A549 (cell line): Measurements from ENCODE around the gene NEDD4L. TPM values are rescaled to one million over a fixed set of nuclear protein-coding genes. Genes with fewer than 3 reads are reported as not detected.

Experiments used
- ATAC-seq, 2 experiments: fragments of 200-7000 bp in 1 of 2; fragments of >200 bp in 1 of 2; cut with Nextera tagmentation in 1 of 2; cut with Tn5 transposase in 1 of 2; 3 replicates each; pipeline versions ENCODE4 v1.8.0 to v1.9.1; 2018 to 2020; ENCODE audit warnings: mild to moderate bottlenecking in 1 of 2, moderate library complexity in 1 of 2
- CTCF ChIA-PET: fragments of 300-600 bp; sonication (Branson Sonifier 250); formaldehyde crosslinking; extraction: SDS; loops from one replicate; lab custom pipeline; 2021; ENCODE audit warnings: antibody characterized with exemption, inconsistent platforms; lab: Yijun Ruan, JAX
- POLR2A ChIA-PET: fragments of 350-600 bp; formaldehyde crosslinking; extraction: SDS; loops from one replicate; lab custom pipeline; 2021; ENCODE audit warnings: antibody characterized with exemption, inconsistent platforms; lab: Yijun Ruan, JAX
- DNase-seq, 2 experiments: peaks; one replicate each; pipeline versions ENCODE4 v3.0.0 to v3.0.0-alpha.2; 2011 to 2016; ENCODE audit warnings: low read depth in 1 of 2, low spot score in 1 of 2
- FAIRE-seq: peaks from 2 replicates; lab custom pipeline; 2011; peaks lifted over from hg19 to GRCh38; lab: Jason Lieb, UNC
- H3K27ac ChIP-seq, 2 experiments: fragments of >200 bp; sonication (Bioruptor Twin); formaldehyde crosslinking; 3 replicates each; pipeline ENCODE4 v1.5.1; 2016 to 2017
- H3K4me1 ChIP-seq: fragments of >200 bp; sonication (Bioruptor Twin); formaldehyde crosslinking; 3 replicates; pipeline ENCODE4 v1.6.1; 2016
- H3K4me2 ChIP-seq: fragments of >200 bp; sonication (Bioruptor Twin); formaldehyde crosslinking; 3 replicates; pipeline ENCODE4 v1.6.1; 2016
- H3K4me3 ChIP-seq: fragments of >200 bp; sonication (Bioruptor Twin); formaldehyde crosslinking; 3 replicates; pipeline ENCODE4 v1.5.1; 2016
- H3K9me3 ChIP-seq: fragments of >200 bp; sonication (Bioruptor Twin); formaldehyde crosslinking; 3 replicates; pipeline ENCODE4 v1.6.1; 2016
- CBX2 ChIP-seq: fragments of 200-600 bp; sonication (generic); IDR thresholded peaks from 2 replicates; pipeline ENCODE4 v1.6.1; 2016; ENCODE audit warnings: low read depth, mild to moderate bottlenecking, borderline replicate concordance
- CBX8 ChIP-seq: fragments of 200-600 bp; sonication (generic); IDR thresholded peaks from 2 replicates; pipeline ENCODE4 v1.6.1; 2016
- CHD2 ChIP-seq: fragments of 150-350 bp; IDR thresholded peaks from 2 replicates; pipeline ENCODE4 v1.6.1; 2014; ENCODE audit warnings: low read length; ENCODE audit not compliant: partially characterized antibody
- E2F6 ChIP-seq: IDR thresholded peaks from 2 replicates; pipeline ENCODE4 v1.6.1; 2012; ENCODE audit warnings: low read depth, borderline replicate concordance
- EHMT2 ChIP-seq: fragments of 200-600 bp; sonication (generic); IDR thresholded peaks from 2 replicates; pipeline ENCODE4 v1.6.1; 2016; ENCODE audit warnings: antibody characterized with exemption, low read depth, mild to moderate bottlenecking, moderate library complexity
- EP300 ChIP-seq, 2 experiments: fragments of >200 bp; sonication (Bioruptor Twin); formaldehyde crosslinking; IDR thresholded peaks; 2 replicates in 1 of 2; 3 replicates in 1 of 2; pipeline ENCODE4 v1.6.1; 2016 to 2017
- ESRRA ChIP-seq: fragments of 150-350 bp; IDR thresholded peaks from 2 replicates; pipeline ENCODE4 v1.6.1; 2014; ENCODE audit warnings: mild to moderate bottlenecking, low read length, borderline replicate concordance
- FOSL2 ChIP-seq, 2 experiments: fragments of 450-650 bp in 1 of 2; fragments of >200 bp in 1 of 2; sonication (Bioruptor Twin) in 1 of 2; formaldehyde crosslinking; IDR thresholded peaks; 2 replicates each; pipeline versions ENCODE4 v1.5.0 to v1.6.1; 2016 to 2020; ENCODE audit warnings: mild to moderate bottlenecking in 1 of 2, moderate library complexity in 1 of 2
- GATA3 ChIP-seq: IDR thresholded peaks from 2 replicates; pipeline ENCODE4 v1.6.1; 2012; ENCODE audit warnings: borderline replicate concordance
- HDAC2 ChIP-seq: fragments of 200-600 bp; sonication (generic); IDR thresholded peaks from 2 replicates; pipeline ENCODE4 v1.6.1; 2016
- HEYL ChIP-seq: fragments of 250-450 bp; sonication (Bioruptor Pico); IDR thresholded peaks from 2 replicates; pipeline ENCODE4 v1.8.0; 2021; ENCODE audit warnings: mild to moderate bottlenecking, moderate library complexity
- HOXA7 ChIP-seq: fragments of 250-450 bp; sonication (Bioruptor Pico); IDR thresholded peaks from 2 replicates; pipeline ENCODE4 v1.5.0; 2020; ENCODE audit warnings: mild to moderate bottlenecking, moderate library complexity
- HOXB13 ChIP-seq: fragments of 250-450 bp; sonication (Bioruptor Pico); IDR thresholded peaks from 2 replicates; pipeline ENCODE4 v1.5.0; 2020; ENCODE audit warnings: low read depth, mild to moderate bottlenecking, moderate library complexity
- HOXB5 ChIP-seq: fragments of 250-450 bp; sonication (Bioruptor Pico); IDR thresholded peaks from 2 replicates; pipeline ENCODE4 v1.5.0; 2020; ENCODE audit warnings: mild to moderate bottlenecking, moderate library complexity
- KDM1A ChIP-seq: fragments of 200-600 bp; sonication (generic); IDR thresholded peaks from 2 replicates; pipeline ENCODE4 v1.6.1; 2016; ENCODE audit warnings: low read depth, mild to moderate bottlenecking
- KDM5A ChIP-seq: fragments of 200-600 bp; sonication (generic); IDR thresholded peaks from 2 replicates; pipeline ENCODE4 v1.6.1; 2016; ENCODE audit warnings: antibody characterized with exemption, mild to moderate bottlenecking
- MYC ChIP-seq: IDR thresholded peaks from 2 replicates; pipeline ENCODE4 v1.6.1; 2012; ENCODE audit warnings: mild to moderate bottlenecking, inconsistent platforms, low read length, improper control_type of control experiment, borderline replicate concordance
- NPAS2 ChIP-seq: fragments of 250-450 bp; sonication (Bioruptor Pico); IDR thresholded peaks from 2 replicates; pipeline ENCODE4 v1.8.0; 2022; ENCODE audit warnings: mild to moderate bottlenecking, moderate library complexity, borderline replicate concordance
- PHF8 ChIP-seq: fragments of 200-600 bp; sonication (generic); IDR thresholded peaks from 2 replicates; pipeline ENCODE4 v1.6.1; 2016; ENCODE audit warnings: low read depth, mild to moderate bottlenecking, antibody characterized with exemption, moderate library complexity, borderline replicate concordance
- POLR2AphosphoS2 ChIP-seq: conservative IDR thresholded peaks from 2 replicates; pipeline ENCODE4 v1.6.1; 2012; ENCODE audit warnings: low read length, improper control_type of control experiment, inconsistent platforms
- REST ChIP-seq: fragments of 200-600 bp; sonication (generic); IDR thresholded peaks from 2 replicates; pipeline ENCODE4 v1.6.1; 2016; ENCODE audit warnings: antibody characterized with exemption, mild to moderate bottlenecking, moderate library complexity
- SMC3 ChIP-seq: fragments of >200 bp; sonication (Bioruptor Twin); formaldehyde crosslinking; IDR thresholded peaks from 3 replicates; pipeline ENCODE4 v1.6.1; 2018; ENCODE audit warnings: inconsistent platforms
- TFCP2L1 ChIP-seq: fragments of 250-450 bp; sonication (Bioruptor Pico); IDR thresholded peaks from 2 replicates; pipeline ENCODE4 v1.5.0; 2021; ENCODE audit warnings: mild to moderate bottlenecking
- ZNF302 ChIP-seq: fragments of 250-450 bp; sonication (Bioruptor Pico); IDR thresholded peaks from 2 replicates; pipeline ENCODE4 v1.9.0; 2021; ENCODE audit warnings: inconsistent platforms, mild to moderate bottlenecking, moderate library complexity
- WGBS: methylation state at CpG from one replicate; pipeline ENCODE4 v1.1.6; 2017; ENCODE audit errors: missing lambda C conversion rate; 5-methylcytosine and 5-hydroxymethylcytosine counted together
- polyA plus RNA-seq, 4 experiments: library from polyadenylated mRNA; depleted of rRNA in 3 of 4; stranded (reverse); fragments of >200 nt; fragmentation: RNase III in 1 of 4; extraction: RNeasy Plus Mini Kit Qiagen cat#74134 plus additional on column Dnase treatment in 1 of 4; gene quantifications; 2 replicates in 3 of 4; 3 replicates in 1 of 4; pipeline ENCODE4 v1.2.3, GENCODE V29; 2011 to 2017

Gene NEDD4L
- polyA plus RNA-seq, 2 of the 4 experiments (the other 2 are of a cell fraction), result 18.0 to 36.5 TPM

- Histone ChIP-seq H3K27ac (no peak overlapping the region), H3K4me2 (no peak overlapping the region), H3K4me1 (no peaks in the 10 kb centered on the region), H3K4me3 (no peak overlapping the region), H3K9me3 (no peaks in the 10 kb centered on the region)
- 88% methylated on average over 2 of the region's 2 CpGs for WGBS
- ATAC-seq (no peak), FAIRE-seq (no peak), DNase-seq (no peak)
- CTCF ChIA-PET, result interaction anchor here (1.3 kb wide), 1 partner anchor 11 kb away, joined by 3 read pairs; no protein-coding TSS in a partner anchor
- no peak for TF ChIP-seq NPAS2
- no peak for TF ChIP-seq KDM1A
- TF ChIP-seq CHD2, result no peak
- TF ChIP-seq CBX8, result no peak
- TF ChIP-seq HOXB13 (CRISPR knock-in tag), result no peak
- no peak for TF ChIP-seq REST
- no peak for TF ChIP-seq ZNF302
- no peak for TF ChIP-seq KDM5A
- TF ChIP-seq SMC3, result no peak
- TF ChIP-seq FOSL2 (IDR thresholded peaks at IDR 0.05), result no peak
- TF ChIP-seq FOSL2 (CRISPR knock-in tag; IDR thresholded peaks at IDR 0.05), result no peak
- no peak for TF ChIP-seq HEYL (CRISPR knock-in tag)
- POLR2A ChIA-PET, result no interaction called here
Measured at GRCh38 chr18:58389745-58390144, 345.7 kb downstream of the NEDD4L start.

- TF ChIP-seq HOXA7 (CRISPR knock-in tag) (no peak), E2F6 (no peak), EHMT2 (no peak), CBX2 (no peak), HOXB5 (CRISPR knock-in tag) (no peak), TFCP2L1 (CRISPR knock-in tag) (no peak), EP300 (IDR thresholded peaks at IDR 0.05) (no peak), MYC (no peak), ESRRA (no peak), PHF8 (no peak), HDAC2 (no peak), GATA3 (no peak), ZNF302 (no peak), KDM1A (no peak), HOXB13 (CRISPR knock-in tag) (no peak), POLR2AphosphoS2 (no peak)
- TF ChIP-seq, all 56 proteins: peak for 0
- ATAC-seq, result no peak
- Histone ChIP-seq H3K27ac (no peak overlapping the region), H3K4me3 (no peak overlapping the region), H3K9me3 (no peaks in the 10 kb centered on the region), H3K4me1 (no peaks in the 10 kb centered on the region), H3K4me2 (no peak overlapping the region)
- 94% methylated on average over 9 of the region's 9 CpGs for whole genome bisulfite sequencing
- FAIRE-seq, result no peak
- POLR2A ChIA-PET, result no interaction called here
- CTCF ChIA-PET, result interaction anchor here (1.7 kb wide), 1 partner anchor 374 kb away, joined by 4 read pairs; no protein-coding TSS in a partner anchor
- DNase-seq, result no peak
Measured at GRCh38 chr18:58390399-58390798, 346.4 kb downstream of the NEDD4L start.
